ENCODE results near the gene RHOG.

DNA sequence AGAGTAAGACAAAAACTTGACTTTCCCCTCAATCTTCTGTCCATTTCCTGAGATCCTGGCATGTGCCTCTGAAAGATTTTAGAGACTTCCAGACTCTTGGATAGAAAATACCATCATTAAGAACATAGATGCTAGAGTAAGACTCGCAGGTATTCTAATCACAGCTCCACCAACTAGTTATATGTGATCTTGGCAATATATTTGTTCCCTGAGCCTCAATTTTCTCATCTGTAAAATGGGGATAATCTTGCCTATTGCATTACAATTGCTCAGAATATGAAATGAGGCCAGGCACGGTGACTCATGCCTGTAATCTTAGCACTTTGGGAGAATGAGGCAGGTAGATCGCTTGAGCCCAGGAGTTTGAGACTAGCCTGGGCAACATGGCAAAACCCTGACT, 10.7 kb downstream of the RHOG start:
- TF ChIP-seq EP300 (IDR thresholded peaks at IDR 0.05) (no peak), CTCF (IDR thresholded peaks at IDR 0.05) (no peak), POLR2A (IDR thresholded peaks at IDR 0.05) (no peak), POLR2AphosphoS5 (IDR thresholded peaks at IDR 0.05) (no peak)

All from stomach (tissue), 4 donors.